ENCODE measurements around the gene TTC22. TPM values are rescaled to one million over a fixed set of nuclear protein-coding genes. Genes with fewer than 3 reads are reported as not detected.

Gene TTC22
- 1 to 10 TPM; 5.0 to 5.8 (median 5.4) TPM for polyA plus RNA-seq (ENCODE audit: insufficient read length in 3 of 3)

- DNase-seq (ENCODE audit: low read depth in 3 of 3, low spot score in 2 of 3): peak in 1 of 3 donors; percentile 27
These were observed at the start of gene TTC22 for GRCh38 chr1:54800899-54801759. TTC22 (minus strand) TSS chr1:54801323; CDS start chr1:54801163, 160 bp downstream.

- no peak for DNase-seq (ENCODE audit: low read depth in 3 of 3, low spot score in 2 of 3)
These were observed 49.6 kb upstream of the TTC22 start for GRCh38 chr1:54850737-54851136.

GRCh38 chr1:54850069-54850730, 49.1 kb upstream of the TTC22 start:
- DNase-seq (ENCODE audit: low read depth in 3 of 3, low spot score in 2 of 3): no peak

- DNase-seq (ENCODE audit: low read depth in 3 of 3, low spot score in 2 of 3): no peak
These were observed 48.3 kb upstream of the TTC22 start for GRCh38 chr1:54849219-54850068.

- no peak for DNase-seq (ENCODE audit: low read depth in 3 of 3, low spot score in 2 of 3)
These were observed 47.2 kb upstream of the TTC22 start for GRCh38 chr1:54848134-54848948.

DNA sequence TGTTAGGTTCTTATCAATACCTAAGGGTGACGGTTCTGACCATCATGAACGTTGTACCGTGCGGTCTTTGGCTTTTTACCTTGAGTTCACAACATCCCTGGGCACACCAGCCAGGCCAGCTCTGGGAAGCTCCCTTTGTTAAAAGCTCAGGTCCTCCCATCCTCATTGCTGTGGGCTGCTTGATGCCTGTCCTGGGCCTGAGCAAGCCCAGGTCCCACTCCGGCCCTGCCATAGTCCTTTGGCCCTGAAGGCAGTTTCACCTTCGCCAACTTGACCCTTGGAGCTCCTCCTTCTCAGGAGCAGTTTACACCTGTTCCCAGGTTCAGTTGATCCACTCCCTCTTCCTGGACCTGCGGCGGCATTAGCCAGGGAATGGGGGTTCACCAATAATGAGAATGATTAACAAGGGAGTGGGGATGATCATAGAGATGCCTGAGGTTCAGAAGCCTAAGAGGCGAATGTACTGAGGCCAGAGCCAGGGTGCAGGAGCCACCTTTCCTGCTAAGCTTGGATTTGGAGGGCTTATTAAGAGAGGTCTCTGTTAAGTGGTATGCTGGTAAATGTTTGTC, 45.7 kb upstream of the TTC22 start:
- DNase-seq (ENCODE audit: low read depth in 3 of 3, low spot score in 2 of 3): no peak

DNA sequence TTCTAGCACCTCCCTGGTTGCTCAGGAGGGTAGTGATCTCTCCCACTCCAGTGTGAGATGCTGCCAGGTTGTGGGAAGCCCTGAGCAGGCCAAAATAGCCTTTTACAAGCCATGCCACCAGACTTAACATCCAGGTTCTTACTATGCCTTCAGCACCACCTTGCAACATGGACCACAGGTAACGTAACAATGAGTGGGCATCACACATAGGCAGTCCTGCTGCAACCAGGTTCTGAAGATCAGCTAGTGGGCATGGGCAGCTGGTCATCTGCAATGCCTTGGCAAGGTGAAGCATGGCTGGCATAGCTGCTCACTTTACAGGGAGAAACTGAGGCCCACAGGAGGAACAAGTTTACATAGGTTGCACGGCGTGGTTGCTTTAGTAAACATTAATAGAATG, 45.2 kb upstream of the TTC22 start:
- DNase-seq (ENCODE audit: low read depth in 3 of 3, low spot score in 2 of 3): no peak

DNA sequence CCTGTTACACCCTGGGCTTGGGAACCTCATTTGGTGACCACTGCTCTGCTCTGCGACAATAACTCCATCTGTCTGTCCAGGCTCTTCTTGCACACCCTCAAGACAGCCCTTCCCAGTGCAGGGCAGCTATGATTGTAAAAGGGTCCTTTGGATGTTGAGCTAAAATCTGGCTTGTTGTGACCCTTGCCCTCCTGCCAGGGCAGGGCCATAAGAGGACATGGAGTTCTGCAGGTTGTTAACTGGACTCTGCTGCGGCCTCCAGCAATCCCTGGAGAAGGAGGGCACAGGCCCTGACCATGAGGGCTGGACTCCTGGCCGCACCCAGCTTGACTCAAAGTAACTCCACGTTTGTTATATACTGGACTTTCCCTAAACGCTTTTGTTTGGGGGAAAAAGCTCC, 44.6 kb upstream of the TTC22 start:
- DNase-seq (ENCODE audit: low read depth in 3 of 3, low spot score in 2 of 3): no peak

DNA sequence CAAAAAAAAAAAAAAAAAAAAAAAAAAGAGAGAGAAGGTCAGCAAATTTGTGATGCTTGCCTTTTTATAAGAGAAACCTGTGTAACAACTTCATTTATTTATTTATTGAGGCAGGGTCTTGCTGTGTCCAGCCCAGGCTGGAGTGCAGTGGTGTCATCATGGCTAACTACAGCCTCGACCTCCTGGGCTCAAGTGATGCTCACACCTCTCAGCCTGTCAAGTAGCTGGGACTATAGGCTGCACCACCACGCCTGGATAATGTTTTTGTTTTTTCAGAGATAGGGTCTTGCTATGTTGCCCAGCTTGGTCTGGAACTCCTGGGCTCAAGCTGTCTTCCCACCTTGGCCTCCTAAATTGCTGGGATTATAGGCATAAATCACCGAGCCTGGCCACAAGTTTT, 43.4 kb upstream of the TTC22 start:
- DNase-seq (ENCODE audit: low read depth in 3 of 3, low spot score in 2 of 3): no peak

DNA sequence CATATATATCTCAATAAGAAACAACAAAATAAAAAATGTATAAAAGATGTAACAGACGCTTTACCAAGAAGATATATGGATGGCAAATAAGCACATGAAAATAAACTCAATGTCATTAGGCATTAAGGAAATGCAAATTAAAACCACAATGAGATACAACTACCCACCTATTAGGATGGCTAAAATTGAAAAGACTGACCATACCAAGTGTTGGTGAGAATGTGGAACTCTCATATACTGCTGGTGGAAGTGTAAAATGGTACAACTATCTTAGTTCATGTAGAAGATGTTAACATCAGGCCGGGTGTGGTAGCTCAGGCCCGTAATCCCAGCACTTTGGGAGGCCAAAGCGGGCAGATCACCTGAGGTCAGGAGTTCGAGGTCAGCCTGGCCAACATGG, 42.3 kb upstream of the TTC22 start:
- no peak for DNase-seq (ENCODE audit: low read depth in 3 of 3, low spot score in 2 of 3)

- DNase-seq (ENCODE audit: low read depth in 3 of 3, low spot score in 2 of 3): no peak
These were observed 41.8 kb upstream of the TTC22 start for GRCh38 chr1:54842963-54843362.

DNA sequence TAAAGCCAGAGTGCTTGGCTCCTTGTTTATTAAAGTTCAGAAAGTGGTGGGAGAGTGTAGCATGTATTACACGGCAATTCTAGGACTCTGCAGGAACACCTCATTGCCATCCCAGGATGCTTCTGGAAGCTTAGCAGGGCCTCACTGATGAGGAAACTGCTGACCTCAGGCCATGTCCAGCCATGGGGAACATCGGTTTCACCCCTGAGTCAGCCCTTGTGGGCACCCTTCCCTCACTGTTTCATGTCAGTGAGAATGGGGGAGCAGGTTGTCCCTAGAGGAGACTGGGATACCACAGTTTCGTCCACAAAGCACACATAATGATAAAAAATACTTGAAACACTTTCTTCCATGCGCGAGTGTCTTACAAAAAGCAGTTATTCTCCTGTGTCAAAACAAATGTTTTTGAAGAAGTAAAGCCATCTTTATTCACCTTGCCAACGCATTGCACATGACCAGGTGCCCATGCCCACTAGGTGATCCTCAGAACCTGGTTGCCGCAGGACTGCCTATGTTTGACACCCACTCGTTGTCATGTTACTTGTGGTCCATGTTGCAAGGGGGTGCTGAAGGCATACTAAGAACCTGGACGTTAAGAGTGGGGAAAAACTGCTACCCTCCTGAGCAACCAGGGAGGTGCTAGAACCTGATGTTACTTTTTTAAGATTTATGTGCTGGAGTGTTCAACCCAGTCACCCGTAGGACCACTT, 41.2 kb upstream of the TTC22 start:
- no peak for DNase-seq (ENCODE audit: low read depth in 3 of 3, low spot score in 2 of 3)

DNA sequence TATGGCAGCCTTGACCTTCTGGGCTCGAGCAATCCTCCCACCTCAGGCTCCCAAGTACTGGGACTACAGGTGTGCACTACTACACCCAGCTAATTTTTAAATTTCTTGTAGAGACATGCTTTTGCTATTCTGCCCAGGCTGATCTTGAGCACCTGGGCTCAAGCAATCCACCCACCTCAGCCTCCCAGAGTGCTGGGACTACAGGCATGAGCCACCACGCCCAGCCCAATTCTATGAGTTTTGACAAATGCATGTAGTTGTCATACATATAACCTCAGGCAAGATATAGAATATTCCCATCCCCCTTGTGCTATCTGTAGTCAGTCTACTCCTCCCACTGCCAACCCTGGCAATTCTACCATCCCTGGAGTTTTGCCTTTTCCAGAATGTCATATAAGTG, 38.7 kb upstream of the TTC22 start:
- no peak for DNase-seq (ENCODE audit: low read depth in 3 of 3, low spot score in 2 of 3)

GRCh38 chr1:54838565-54839180, 37.5 kb upstream of the TTC22 start:
- DNase-seq (ENCODE audit: low read depth in 3 of 3, low spot score in 2 of 3): no peak

- DNase-seq (ENCODE audit: low read depth in 3 of 3, low spot score in 2 of 3): no peak
These were observed 36.1 kb upstream of the TTC22 start for GRCh38 chr1:54837002-54837853.

GRCh38 chr1:54836594-54836993, 35.5 kb upstream of the TTC22 start:
- DNase-seq (ENCODE audit: low read depth in 3 of 3, low spot score in 2 of 3): no peak

DNA sequence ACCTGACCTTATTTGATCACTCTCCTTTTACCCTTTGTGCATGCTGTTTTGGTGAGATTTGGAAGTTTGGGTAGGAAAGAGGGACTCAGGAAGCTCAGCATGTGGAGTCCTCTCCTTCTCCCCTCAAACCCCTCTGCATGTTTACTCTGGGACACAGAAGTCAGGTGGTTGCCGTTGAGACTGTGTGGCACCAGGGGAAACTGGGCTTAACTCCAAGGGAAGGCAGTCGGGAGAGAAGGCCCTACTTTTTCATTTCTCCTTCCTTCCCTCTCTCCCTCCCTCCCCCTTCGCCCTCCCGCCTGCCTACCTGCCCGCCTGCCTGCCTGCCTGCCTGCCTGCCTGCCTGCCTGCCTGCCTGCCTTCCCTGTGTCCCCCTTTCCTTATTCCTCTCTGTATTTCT, 34.8 kb upstream of the TTC22 start:
- DNase-seq (ENCODE audit: low read depth in 3 of 3, low spot score in 2 of 3): no peak
